Measurements from ENCODE around the gene DLG1. TPM values are rescaled to one million over a fixed set of nuclear protein-coding genes. Genes with fewer than 3 reads are reported as not detected.

DLG1 gene
- total RNA-seq, 1 donor from 2014 or later, result 138 TPM

GRCh38 chr3:197183582-197183981 lies 114.8 kb downstream of the DLG1 start:
- Histone ChIP-seq H3F3A (ENCODE audit: low read depth) (peaks cover 25% of the 10 kb centered on the region), H3K27me3 (no peaks in the 10 kb centered on the region), H3K9me3 (ENCODE audit: low read depth) (no peaks in the 10 kb centered on the region), H3K4me1 (peaks cover 8% of the 10 kb centered on the region), H3K4me3 (no peak overlapping the region), H3K27ac (peak overlapping the region; percentile 53), H3K9ac (peak overlapping the region; percentile 38), H3K36me3 (no peaks in the 10 kb centered on the region), H4K20me1 (ENCODE audit: low read depth) (peaks cover 76% of the 10 kb centered on the region), H3K79me2 (ENCODE audit: low read depth) (peaks cover 94% of the 10 kb centered on the region), H2AFZ (replicated peaks) (no peak overlapping the region), H3K4me2 (no peak overlapping the region)
- Mint-ChIP-seq H3K4me1 (peaks cover 9% of the 10 kb centered on the region), H3K27ac (no peak overlapping the region), H3K9me3 (no peaks in the 10 kb centered on the region), H3K4me3 (no peak overlapping the region), H3K27me3 (ENCODE audit: insufficient read depth, low read depth) (no peaks in the 10 kb centered on the region), H3K36me3 (no peaks in the 10 kb centered on the region)
- peak; percentile 9 for DNase-seq (ENCODE audit: low spot score)
- TF ChIP-seq EZH2phosphoT487 (IDR thresholded peaks at IDR 0.05) (no peak), EZH2 (IDR thresholded peaks at IDR 0.05) (no peak), CTCF (IDR thresholded peaks at IDR 0.05) (no peak)

- Histone ChIP-seq H4K20me1 (ENCODE audit: low read depth) (peaks cover 66% of the 10 kb centered on the region), H3K9me3 (ENCODE audit: low read depth) (no peaks in the 10 kb centered on the region), H3F3A (ENCODE audit: low read depth) (peaks cover 10% of the 10 kb centered on the region), H3K27me3 (no peaks in the 10 kb centered on the region), H3K36me3 (no peaks in the 10 kb centered on the region), H3K4me3 (no peak overlapping the region), H2AFZ (replicated peaks) (no peak overlapping the region), H3K4me2 (no peak overlapping the region), H3K27ac (no peak overlapping the region), H3K79me2 (ENCODE audit: low read depth) (peaks cover 91% of the 10 kb centered on the region), H3K9ac (no peak overlapping the region), H3K4me1 (peaks cover 8% of the 10 kb centered on the region)
- no peak for TF ChIP-seq EZH2 (IDR thresholded peaks at IDR 0.05)
- no peak for TF ChIP-seq CTCF (IDR thresholded peaks at IDR 0.05)
- no peak for TF ChIP-seq EZH2phosphoT487 (IDR thresholded peaks at IDR 0.05)
- H3K36me3 Mint-ChIP-seq, result peaks cover 7% of the 10 kb centered on the region
- H3K9me3 Mint-ChIP-seq, result no peaks in the 10 kb centered on the region
- peaks cover 9% of the 10 kb centered on the region for H3K4me1 Mint-ChIP-seq
- H3K27ac Mint-ChIP-seq, result no peak overlapping the region
- DNase-seq (ENCODE audit: low spot score), result no peak
- no peaks in the 10 kb centered on the region for H3K27me3 Mint-ChIP-seq (ENCODE audit: insufficient read depth, low read depth)
- no peak overlapping the region for H3K4me3 Mint-ChIP-seq
Measured at GRCh38 chr3:197181741-197182140, 116.7 kb downstream of the DLG1 start.

GRCh38 chr3:197178998-197179397 lies 119.4 kb downstream of the DLG1 start:
- no peak overlapping the region for H3K4me3 Mint-ChIP-seq
- no peak overlapping the region for H3K27ac ChIP-seq
- H3K27ac Mint-ChIP-seq, result no peak overlapping the region

More at GRCh38 chr3:197178998-197179397, 119.4 kb downstream of the DLG1 start:
- H3K4me2 ChIP-seq, result no peak overlapping the region
- no peaks in the 10 kb centered on the region for H3K27me3 ChIP-seq
- H3K27me3 Mint-ChIP-seq (ENCODE audit: insufficient read depth, low read depth), result no peaks in the 10 kb centered on the region
- H3F3A ChIP-seq (ENCODE audit: low read depth), result peaks cover 6% of the 10 kb centered on the region
- H3K9me3 ChIP-seq (ENCODE audit: low read depth), result no peaks in the 10 kb centered on the region
- no peak for TF ChIP-seq CTCF (IDR thresholded peaks at IDR 0.05)
- no peak for TF ChIP-seq EZH2 (IDR thresholded peaks at IDR 0.05)
- no peak for TF ChIP-seq EZH2phosphoT487 (IDR thresholded peaks at IDR 0.05)
- H3K9me3 Mint-ChIP-seq, result no peaks in the 10 kb centered on the region
- no peak overlapping the region for H2AFZ ChIP-seq (replicated peaks)
- no peak overlapping the region for H3K4me3 ChIP-seq
- peaks cover 7% of the 10 kb centered on the region for H3K4me1 ChIP-seq
- DNase-seq (ENCODE audit: low spot score), result no peak
- H3K36me3 ChIP-seq, result no peaks in the 10 kb centered on the region
- peaks cover 6% of the 10 kb centered on the region for H3K4me1 Mint-ChIP-seq
- no peak overlapping the region for H3K9ac ChIP-seq
- H3K36me3 Mint-ChIP-seq, result peaks cover 7% of the 10 kb centered on the region
- H4K20me1 ChIP-seq (ENCODE audit: low read depth), result peaks cover 50% of the 10 kb centered on the region
- H3K79me2 ChIP-seq (ENCODE audit: low read depth), result peaks cover 87% of the 10 kb centered on the region

Data from neural progenitor cell (in vitro differentiated cells).